GM21381 (cell line): ENCODE data around the gene MAVS.
"Not testable (repeated sequence)": the region's sequence is repeated elsewhere in the genome, so short reads cannot be mapped to it uniquely, and the experiment has no call there.

ENCODE experiments used
- ATAC-seq: cut with Tn5 transposase; IDR thresholded peaks from one replicate; pipeline ENCODE4 v1.9.1; 2021; ENCODE audit warnings: mild to moderate bottlenecking, moderate library complexity; ENCODE audit not compliant: unreplicated experiment

The MAVS gene

GRCh38 chr20:3885715-3886114 is 39.1 kb downstream of the MAVS start:
- no peak for ATAC-seq

- ATAC-seq = no peak
Measured at GRCh38 chr20:3887876-3888620, 41.4 kb downstream of the MAVS start.

GRCh38 chr20:3888622-3889488 is 42.2 kb downstream of the MAVS start, which contains the start of gene PANK2:
TSS of gene PANK2 (plus strand) at chr20:3889387.
- ATAC-seq = peak; percentile 93

GRCh38 chr20:3889489-3890397 is 43.1 kb downstream of the MAVS start:
- ATAC-seq = peak; percentile 30

- ATAC-seq = no peak
Measured at GRCh38 chr20:3890398-3890751, 43.7 kb downstream of the MAVS start.

GRCh38 chr20:3890999-3891929 is 44.6 kb downstream of the MAVS start:
- no peak for ATAC-seq

- ATAC-seq = no peak
Measured at GRCh38 chr20:3894796-3895195, 48.2 kb downstream of the MAVS start.

GRCh38 chr20:3896302-3896701 is 49.7 kb downstream of the MAVS start:
- ATAC-seq = no peak

- no peak for ATAC-seq
Measured at GRCh38 chr20:3896853-3897583, 50.4 kb downstream of the MAVS start.

GRCh38 chr20:3898181-3898580 is 51.5 kb downstream of the MAVS start:
- not testable (repeated sequence) for ATAC-seq

- no peak for ATAC-seq
Measured at GRCh38 chr20:3898639-3899038, 52.0 kb downstream of the MAVS start.

- ATAC-seq = no peak
Measured at GRCh38 chr20:3900187-3900604, 53.6 kb downstream of the MAVS start.

- ATAC-seq = no peak
Measured at GRCh38 chr20:3901028-3901705, 54.5 kb downstream of the MAVS start.

GRCh38 chr20:3901706-3902440 is 55.2 kb downstream of the MAVS start:
- ATAC-seq = no peak

- ATAC-seq = no peak
Measured at GRCh38 chr20:3902446-3902845, 55.8 kb downstream of the MAVS start.

- no peak for ATAC-seq
Measured at GRCh38 chr20:3904224-3904623, 57.6 kb downstream of the MAVS start.

GRCh38 chr20:3904857-3905256 is 58.2 kb downstream of the MAVS start:
- no peak for ATAC-seq
